HG02938 (cell line): ENCODE data around the gene ERCC5.

Experiments used
- ATAC-seq: cut with Tn5 transposase; IDR thresholded peaks from one replicate; pipeline ENCODE4 v1.9.1; 2021; ENCODE audit warnings: mild to moderate bottlenecking, moderate library complexity; ENCODE audit not compliant: unreplicated experiment

The ERCC5 gene

DNA sequence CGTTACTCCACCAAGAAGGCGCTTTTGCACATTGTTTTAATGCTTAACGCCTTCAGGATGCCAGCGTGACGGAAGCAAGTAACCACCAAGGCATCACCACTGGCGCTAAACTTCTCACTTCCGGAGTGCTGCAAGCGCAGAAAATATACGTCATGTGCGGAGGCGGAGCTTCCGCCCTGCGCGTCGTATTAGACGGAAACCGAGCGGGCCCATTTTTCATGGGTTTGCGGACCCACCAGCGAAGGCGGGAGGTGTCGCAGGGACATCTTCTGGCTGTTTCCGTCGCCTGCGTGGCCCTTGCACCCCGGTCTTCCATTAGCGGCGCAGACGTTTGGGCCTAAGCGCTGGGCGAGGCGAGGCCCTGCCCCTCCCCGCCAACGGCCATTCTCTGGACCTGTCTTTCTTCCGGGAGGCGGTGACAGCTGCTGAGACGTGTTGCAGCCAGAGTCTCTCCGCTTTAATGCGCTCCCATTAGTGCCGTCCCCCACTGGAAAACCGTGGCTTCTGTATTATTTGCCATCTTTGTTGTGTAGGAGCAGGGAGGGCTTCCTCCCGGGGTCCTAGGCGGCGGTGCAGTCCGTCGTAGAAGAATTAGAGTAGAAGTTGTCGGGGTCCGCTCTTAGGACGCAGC lies at the start of gene ERCC5:
TSS of gene ERCC5 (plus strand) at position 403 of the 631 bp plus-strand sequence. CDS start 235 bp downstream, outside the sequence.
- peak; percentile 76 for ATAC-seq

DNA sequence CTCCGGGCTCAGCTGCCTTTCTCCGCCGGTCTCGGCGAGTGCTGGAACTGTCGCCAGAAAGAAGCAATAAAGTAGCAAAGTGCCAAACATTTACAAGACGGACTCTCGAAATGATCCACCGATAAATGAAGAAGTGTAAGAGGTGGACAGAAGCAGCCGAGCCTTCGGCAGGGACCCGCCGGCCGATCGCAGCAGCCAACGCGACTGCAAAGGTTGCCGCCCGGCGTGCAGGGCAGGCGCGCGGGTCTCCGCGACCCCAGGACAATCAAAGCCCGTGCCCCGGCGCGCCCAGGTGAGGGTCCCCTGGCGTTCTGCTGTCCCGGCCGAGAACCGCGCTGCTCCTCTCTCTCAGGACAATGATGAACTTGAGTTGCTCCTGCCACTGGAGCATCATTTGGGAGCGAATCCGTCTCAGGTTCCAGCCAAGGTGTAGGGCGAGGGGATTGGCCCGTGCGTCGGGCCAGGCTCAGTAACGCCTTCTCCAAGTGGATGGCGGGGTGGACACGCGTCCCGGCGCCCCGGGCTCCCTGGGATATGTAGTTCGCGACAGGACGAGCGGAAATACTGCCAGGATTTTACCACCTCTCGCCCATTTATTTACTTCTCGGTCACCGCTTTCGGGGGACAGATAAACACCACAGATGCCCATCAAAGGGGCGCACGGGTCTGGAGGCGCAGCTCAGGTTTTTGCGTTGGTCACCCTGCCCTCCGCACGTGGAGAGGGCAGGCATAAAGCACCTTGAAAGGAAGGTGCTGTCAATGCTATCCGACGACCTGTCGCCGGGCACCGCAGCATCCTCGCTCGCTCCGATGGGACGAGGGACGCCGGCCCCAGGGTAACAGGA lies 47.0 kb upstream of the ERCC5 start, which contains the start of the genes BIVM and POGLUT2:
TSS of gene BIVM (plus strand) at position 539 of the 845 bp plus-strand sequence. CDS start 8,149 bp downstream, outside the sequence.
TSS of gene POGLUT2 (minus strand) at position 396 of the 845 bp plus-strand sequence. CDS start at position 90, 306 bp downstream.
- ATAC-seq, result peak; percentile 84

GRCh38 chr13:102799426-102800144 lies 46.2 kb upstream of the ERCC5 start:
- ATAC-seq, result peak; percentile 4

DNA sequence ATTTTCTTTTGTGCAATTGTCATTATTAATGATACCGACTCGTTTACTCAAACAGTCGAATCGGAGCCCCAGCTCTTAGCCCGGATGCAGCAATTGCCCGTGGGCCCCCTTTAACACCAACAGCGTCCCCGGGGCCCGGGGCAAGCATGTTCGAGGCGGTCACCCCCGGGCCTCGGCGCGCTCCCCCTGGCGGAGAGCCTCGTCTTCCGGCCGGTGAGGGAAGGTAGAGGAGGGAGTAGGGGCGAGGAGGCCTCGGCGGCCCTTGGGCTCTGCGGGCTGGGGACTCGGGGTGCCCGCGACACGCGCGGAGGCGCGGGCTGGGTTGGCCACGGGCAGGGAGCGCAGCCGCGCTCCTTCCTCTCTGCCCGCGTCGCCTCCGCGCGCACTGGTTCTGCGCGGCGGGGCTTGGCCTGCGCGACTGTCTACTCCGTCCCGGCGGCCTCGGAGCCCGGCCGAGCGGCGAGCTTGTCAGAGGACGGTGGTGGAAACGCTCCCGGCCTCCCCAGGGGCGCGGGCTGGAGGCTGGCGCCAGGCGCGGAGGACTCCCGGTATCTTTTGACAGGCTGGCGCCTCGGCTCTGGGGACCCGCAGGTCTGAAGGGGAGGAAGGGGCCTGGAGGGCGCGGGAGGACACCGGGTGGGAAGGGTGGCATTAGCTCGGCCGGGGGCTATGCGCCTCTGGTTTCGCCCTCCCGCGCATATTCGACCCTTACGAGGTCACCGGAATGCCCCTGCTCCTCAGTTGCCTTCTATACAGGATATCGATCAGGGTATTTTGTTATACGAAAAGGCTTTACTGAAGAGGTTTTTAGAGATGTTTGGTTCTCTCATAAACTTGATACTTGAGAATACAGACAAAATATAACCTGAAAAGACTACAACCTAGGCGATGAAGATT lies 45.4 kb upstream of the ERCC5 start:
- ATAC-seq, result peak; percentile 70

DNA sequence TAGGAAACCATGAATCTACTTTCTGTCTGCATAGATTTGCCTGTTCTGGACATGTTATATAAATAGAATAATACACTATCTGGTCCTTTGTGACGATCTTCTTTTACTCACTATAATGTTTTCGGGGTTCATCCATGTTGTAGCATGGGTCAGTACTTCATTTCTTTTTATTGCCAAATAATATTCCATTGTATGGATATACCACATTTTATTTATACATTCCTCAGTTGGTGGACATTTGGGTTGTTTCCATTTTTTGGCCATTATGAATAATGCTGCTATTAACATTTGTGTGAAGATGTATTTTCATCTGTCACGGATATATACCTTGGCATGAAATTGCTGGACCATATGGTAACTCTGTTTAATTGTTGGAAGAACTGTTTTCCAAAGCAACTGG lies 40.2 kb upstream of the ERCC5 start:
- ATAC-seq, result no peak

DNA sequence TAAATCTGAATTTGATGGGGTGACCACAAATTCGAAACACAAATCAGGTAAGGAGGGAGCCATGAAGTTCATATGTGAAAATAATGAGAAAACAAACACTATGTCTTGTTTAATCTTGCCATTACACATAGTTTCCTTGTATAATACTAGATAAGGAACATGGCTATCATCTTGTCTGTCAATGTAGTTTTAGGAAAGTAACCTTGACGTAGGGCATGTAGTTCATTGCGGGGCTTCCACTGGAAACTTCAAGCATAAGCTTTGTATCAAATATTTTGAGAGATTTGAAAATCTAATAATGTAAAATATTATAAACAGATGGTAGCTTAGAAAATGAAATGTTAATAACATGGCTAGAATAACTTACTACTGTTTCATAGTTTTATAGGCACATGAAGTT lies 38.1 kb upstream of the ERCC5 start:
- no peak for ATAC-seq

- ATAC-seq, result no peak
These were observed 33.1 kb upstream of the ERCC5 start for GRCh38 chr13:102812611-102813287.

DNA sequence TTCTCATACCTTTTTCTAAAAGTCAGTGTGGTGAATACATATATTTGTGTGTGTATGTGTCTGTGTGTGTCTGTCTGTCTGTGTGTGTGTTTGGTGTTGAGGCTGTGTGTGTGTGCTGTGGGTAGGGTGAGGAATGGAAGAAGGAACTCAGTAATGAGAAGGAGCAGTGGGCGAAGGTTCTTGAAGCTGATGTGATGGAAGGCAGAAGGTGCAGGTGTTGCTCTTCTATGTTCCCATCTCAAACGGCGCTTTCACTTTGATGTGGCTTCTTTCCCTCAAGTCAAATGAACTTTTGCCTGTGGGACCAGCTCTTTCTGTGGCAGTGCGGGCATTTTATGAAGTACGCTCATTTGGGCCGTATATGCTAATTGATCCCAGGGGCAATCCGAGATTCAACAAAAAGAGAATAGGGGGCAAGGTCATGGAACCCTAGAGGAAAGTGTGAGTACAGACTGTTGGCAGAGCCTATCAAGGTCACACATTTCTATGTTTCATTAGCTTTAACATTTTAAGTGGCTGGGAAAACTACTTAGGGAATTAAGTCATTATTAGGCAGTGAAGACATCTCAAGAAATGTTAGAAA lies 31.7 kb upstream of the ERCC5 start:
- no peak for ATAC-seq

DNA sequence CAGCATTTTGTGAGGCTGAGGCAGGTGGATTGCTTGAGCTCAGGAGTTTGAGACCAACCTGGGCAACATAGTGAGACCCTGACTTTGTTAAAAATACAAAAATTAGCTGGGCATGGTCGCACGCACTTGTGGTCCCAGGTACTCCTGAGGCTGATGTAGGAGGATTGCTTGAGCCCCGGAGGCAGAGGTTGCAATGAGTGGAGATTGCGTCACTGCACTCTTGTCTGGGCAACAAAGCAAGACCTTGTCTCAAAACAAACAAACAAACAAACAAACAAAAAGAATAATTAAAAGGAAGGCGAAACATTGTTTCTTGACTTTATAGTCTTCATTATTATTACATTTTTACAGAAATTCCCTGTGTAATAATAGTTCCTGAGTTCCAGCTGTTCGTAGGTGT lies 31.0 kb upstream of the ERCC5 start:
- no peak for ATAC-seq

- no peak for ATAC-seq
These were observed 30.0 kb upstream of the ERCC5 start for GRCh38 chr13:102815788-102816187.

DNA sequence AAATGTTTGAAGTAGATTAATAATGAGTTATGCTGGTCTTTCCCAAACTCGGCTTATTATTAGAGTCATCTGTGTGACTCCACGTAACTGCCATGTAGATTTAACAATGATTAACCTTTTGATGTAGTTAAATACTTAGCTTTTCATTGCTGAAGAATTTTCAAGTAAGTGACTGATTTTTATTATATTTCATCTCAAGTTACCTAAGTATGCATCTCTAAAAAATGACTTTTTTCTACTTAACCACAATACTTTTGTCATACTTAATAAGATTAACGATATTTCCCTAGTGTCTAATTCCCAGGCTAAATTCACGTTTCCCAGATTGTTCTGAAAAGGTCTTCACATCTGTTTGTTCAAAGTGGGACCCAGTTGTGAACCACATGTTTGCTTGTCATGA lies 29.1 kb upstream of the ERCC5 start:
- no peak for ATAC-seq

- ATAC-seq, result no peak
These were observed 28.6 kb upstream of the ERCC5 start for GRCh38 chr13:102817241-102817640.

- ATAC-seq, result no peak
These were observed 27.9 kb upstream of the ERCC5 start for GRCh38 chr13:102817907-102818306.

GRCh38 chr13:102825400-102825799 lies 20.4 kb upstream of the ERCC5 start:
- ATAC-seq, result no peak

DNA sequence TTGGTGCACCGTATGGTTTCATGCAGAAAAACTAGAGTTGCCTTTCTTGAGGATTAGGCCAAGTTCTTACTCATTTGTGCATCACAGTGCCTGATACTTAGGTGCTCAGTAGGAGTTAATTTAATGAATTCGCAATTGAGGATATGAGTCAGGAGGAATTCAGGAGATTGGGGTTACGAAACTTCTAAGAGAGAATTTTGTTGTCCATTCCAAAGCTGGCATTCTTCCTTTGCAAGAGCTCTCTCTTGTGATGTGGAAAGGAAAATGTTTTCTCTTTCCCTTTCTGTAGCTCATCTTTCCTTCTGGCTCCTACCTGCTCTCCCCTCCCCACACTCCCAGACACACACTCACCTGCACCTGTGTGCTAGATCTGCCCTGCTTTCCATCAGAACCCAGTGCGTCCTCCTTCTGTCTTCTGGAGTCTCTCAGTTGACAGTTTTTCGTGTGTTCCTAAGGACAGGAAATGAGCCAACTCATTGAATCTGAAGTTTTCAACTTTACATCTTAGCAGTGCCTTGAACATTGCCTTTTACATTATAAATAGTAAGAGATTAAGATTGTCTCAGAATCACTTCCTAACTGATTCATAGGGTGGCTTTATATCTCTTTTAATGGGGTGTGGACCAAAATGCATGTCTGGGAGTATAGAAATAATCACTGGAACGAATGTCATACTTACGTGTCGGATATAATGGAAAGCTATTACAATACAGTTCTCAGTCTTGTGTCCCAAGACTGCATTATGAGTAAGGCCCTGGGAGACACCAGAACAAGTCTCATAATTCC lies 19.7 kb upstream of the ERCC5 start:
- ATAC-seq, result no peak

GRCh38 chr13:102830646-102831045 lies 15.2 kb upstream of the ERCC5 start:
- ATAC-seq, result no peak

- ATAC-seq, result no peak
These were observed 9.4 kb upstream of the ERCC5 start for GRCh38 chr13:102836471-102836870.

DNA sequence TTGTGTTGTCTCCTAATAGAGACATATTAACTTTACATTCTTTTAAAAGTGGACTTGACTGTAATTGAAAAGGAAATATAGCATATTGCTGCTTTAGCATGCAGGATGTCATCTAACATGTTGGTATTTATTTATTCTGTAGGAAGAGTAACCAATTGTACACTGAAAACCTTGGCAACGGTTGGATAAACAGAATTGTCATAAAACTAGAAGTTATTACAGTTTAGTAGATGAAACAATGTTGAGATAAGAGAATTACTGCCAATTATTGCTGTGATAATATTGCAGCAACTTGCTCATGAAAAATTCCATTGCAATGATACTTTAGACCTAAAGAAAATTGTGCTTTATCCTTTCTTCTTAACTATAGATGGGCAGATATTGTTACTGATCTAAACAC lies 7.6 kb upstream of the ERCC5 start:
- no peak for ATAC-seq

DNA sequence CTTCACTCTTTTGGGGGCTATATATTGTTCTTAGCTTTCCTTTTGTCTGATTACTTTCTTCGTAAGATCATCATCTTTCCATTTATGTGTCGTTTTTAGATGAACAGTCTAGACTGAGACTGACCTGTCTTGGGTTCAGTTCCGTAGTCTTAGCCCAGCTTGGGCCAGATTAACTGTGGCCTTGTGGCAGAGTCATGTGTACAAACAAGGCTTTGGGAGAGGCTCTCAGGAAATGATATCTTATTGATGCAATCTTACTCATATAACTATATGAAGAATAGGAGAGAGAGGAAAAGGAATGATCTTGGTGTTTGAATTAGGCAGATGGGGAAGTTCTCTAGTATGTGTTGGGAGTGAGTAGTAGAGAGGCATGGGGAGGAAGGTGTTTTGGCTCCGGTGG lies 6.8 kb upstream of the ERCC5 start:
- no peak for ATAC-seq
